Progenitor cell of endocrine pancreas (in vitro differentiated cells): Measurements from ENCODE around the gene CTDNEP1. TPM values are rescaled to one million over a fixed set of nuclear protein-coding genes. Genes with fewer than 3 reads are reported as not detected.
A peak's percentile ranks its signal among the peaks of the same experiment; 100 is the strongest.

ENCODE experiments used
- DNase-seq: peaks from one replicate; pipeline ENCODE4 v3.0.0; 2021; ENCODE audit warnings: low spot score; ENCODE audit not compliant: unreplicated experiment
- H3K27ac Mint-ChIP-seq: 2 replicates; pipeline ENCODE4 v1.8.0; 2021; ENCODE audit warnings: mild to moderate bottlenecking, moderate library complexity, mixed read lengths
- H3K27me3 Mint-ChIP-seq: 2 replicates; pipeline ENCODE4 v1.8.0; 2021; ENCODE audit warnings: mixed read lengths
- H3K36me3 Mint-ChIP-seq: 2 replicates; pipeline ENCODE4 v1.8.0; 2022; ENCODE audit warnings: mixed read lengths; ENCODE audit not compliant: insufficient read depth
- H3K4me1 Mint-ChIP-seq: 2 replicates; pipeline ENCODE4 v1.8.0; 2021; ENCODE audit warnings: low read depth, mixed read lengths
- H3K4me3 Mint-ChIP-seq: 2 replicates; pipeline ENCODE4 v1.8.0; 2021; ENCODE audit warnings: low read depth, mild to moderate bottlenecking, moderate library complexity, mixed read lengths
- H3K9me3 Mint-ChIP-seq: 2 replicates; pipeline ENCODE4 v1.8.0; 2021; ENCODE audit warnings: low read depth, mixed read lengths
- total RNA-seq: library from RNA; stranded (reverse); gene quantifications from 2 replicates; pipeline ENCODE4 v1.2.1, GENCODE V29; 2021
- TF ChIP-seq, protein P1 (sequence below): fragments of 200-600 bp; sonication (generic); IDR thresholded peaks from one replicate; pipeline ENCODE4 v1.5.0; 2021; ENCODE audit warnings: antibody characterized with exemption, mild to moderate bottlenecking; ENCODE audit not compliant: unreplicated experiment

Gene CTDNEP1
- total RNA-seq, 1 donor from 2014 or later: 137 TPM

DNA sequence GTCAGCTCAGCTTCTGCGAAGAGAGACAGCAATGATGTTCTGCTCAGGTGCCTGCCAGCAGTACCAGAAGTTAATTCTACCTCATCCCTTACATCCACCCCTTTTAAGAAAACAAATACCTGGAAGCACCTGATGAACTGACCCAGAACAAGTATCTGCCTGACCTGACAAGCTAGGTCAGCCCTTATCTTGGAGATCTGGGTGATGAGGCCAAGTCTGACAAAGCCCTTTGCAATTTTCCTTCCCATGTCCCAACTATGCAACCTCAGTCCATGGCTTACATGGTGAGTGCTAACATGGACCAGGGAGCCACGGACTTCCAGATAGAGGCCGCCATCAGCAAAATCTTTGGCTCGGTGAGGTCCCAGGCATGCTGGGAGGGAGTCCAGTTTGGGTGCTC lies 28.2 kb downstream of the CTDNEP1 start:
- H3K36me3 Mint-ChIP-seq: peaks cover 10% of the 10 kb centered on the region
- H3K4me3 Mint-ChIP-seq: no peak overlapping the region
- H3K27ac Mint-ChIP-seq: peak overlapping the region; percentile 87
- TF ChIP-seq, protein P1, sequence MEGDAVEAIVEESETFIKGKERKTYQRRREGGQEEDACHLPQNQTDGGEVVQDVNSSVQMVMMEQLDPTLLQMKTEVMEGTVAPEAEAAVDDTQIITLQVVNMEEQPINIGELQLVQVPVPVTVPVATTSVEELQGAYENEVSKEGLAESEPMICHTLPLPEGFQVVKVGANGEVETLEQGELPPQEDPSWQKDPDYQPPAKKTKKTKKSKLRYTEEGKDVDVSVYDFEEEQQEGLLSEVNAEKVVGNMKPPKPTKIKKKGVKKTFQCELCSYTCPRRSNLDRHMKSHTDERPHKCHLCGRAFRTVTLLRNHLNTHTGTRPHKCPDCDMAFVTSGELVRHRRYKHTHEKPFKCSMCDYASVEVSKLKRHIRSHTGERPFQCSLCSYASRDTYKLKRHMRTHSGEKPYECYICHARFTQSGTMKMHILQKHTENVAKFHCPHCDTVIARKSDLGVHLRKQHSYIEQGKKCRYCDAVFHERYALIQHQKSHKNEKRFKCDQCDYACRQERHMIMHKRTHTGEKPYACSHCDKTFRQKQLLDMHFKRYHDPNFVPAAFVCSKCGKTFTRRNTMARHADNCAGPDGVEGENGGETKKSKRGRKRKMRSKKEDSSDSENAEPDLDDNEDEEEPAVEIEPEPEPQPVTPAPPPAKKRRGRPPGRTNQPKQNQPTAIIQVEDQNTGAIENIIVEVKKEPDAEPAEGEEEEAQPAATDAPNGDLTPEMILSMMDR: no peak
- peaks cover 15% of the 10 kb centered on the region for H3K4me1 Mint-ChIP-seq
- H3K27me3 Mint-ChIP-seq: no peaks in the 10 kb centered on the region
- H3K9me3 Mint-ChIP-seq: no peaks in the 10 kb centered on the region
- no peak for DNase-seq

DNA sequence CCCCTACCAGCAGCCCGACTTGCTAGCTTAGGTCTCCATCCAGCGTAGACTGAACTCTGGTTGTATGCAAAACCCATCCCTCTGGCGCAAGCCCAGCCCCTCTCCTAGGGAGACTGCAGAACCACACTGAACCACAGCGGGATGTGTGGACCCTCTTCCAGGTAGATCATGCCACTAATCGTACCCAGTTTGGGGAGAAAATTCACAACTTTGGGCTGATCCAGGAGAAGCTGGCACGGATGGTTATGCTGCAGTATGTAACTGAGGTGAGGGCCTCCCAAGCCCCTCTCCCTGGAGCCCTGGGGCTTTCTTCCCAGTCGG lies 28.6 kb downstream of the CTDNEP1 start:
- TF ChIP-seq, protein P1: no peak
- Mint-ChIP-seq H3K9me3 (no peaks in the 10 kb centered on the region), H3K36me3 (peaks cover 7% of the 10 kb centered on the region), H3K4me3 (no peak overlapping the region), H3K27me3 (no peaks in the 10 kb centered on the region), H3K4me1 (peaks cover 15% of the 10 kb centered on the region), H3K27ac (peak overlapping the region; percentile 87)
- DNase-seq: no peak

DNA sequence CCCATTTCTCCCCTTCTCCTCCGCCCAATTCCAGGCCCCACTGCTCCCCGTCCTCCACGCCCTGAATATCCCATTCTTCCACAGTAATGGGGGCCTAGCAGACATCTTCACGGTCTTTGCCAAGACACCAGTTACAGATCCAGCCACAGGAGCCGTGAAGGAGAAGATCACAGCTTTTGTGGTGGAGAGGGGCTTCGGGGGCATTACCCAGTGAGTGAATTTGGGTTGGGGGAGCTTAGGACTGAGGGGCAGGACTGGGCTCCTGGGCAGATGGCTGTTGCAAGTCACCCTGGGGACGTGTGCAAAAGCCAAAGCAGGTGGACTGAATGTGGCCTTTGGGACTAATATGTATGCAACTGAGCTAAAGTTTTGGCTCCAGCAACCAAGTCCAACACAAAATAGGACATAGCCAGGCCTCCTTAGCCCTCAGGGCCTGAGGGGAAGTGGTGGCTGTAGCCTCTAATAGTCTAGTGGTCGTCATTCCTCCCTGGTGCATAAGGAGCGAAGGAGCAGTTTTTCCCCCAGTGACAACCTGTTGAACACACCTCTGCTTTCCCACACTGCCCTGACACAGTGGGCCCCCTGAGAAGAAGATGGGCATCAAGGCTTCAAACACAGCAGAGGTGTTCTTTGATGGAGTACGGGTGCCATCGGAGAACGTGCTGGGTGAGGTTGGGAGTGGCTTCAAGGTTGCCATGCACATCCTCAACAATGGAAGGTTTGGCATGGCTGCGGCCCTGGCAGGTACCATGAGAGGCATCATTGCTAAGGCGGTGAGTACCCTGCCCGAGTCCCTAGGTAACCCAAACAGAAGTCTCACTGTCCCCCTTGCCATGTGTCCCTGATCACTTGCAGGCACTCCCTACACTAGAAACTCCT lies 29.2 kb downstream of the CTDNEP1 start:
- Mint-ChIP-seq H3K27ac (peak overlapping the region; percentile 64), H3K4me1 (peaks cover 19% of the 10 kb centered on the region), H3K4me3 (peak overlapping the region; percentile 23), H3K9me3 (no peaks in the 10 kb centered on the region), H3K36me3 (peaks cover 6% of the 10 kb centered on the region), H3K27me3 (no peaks in the 10 kb centered on the region)
- TF ChIP-seq, protein P1: no peak
- DNase-seq: no peak

DNA sequence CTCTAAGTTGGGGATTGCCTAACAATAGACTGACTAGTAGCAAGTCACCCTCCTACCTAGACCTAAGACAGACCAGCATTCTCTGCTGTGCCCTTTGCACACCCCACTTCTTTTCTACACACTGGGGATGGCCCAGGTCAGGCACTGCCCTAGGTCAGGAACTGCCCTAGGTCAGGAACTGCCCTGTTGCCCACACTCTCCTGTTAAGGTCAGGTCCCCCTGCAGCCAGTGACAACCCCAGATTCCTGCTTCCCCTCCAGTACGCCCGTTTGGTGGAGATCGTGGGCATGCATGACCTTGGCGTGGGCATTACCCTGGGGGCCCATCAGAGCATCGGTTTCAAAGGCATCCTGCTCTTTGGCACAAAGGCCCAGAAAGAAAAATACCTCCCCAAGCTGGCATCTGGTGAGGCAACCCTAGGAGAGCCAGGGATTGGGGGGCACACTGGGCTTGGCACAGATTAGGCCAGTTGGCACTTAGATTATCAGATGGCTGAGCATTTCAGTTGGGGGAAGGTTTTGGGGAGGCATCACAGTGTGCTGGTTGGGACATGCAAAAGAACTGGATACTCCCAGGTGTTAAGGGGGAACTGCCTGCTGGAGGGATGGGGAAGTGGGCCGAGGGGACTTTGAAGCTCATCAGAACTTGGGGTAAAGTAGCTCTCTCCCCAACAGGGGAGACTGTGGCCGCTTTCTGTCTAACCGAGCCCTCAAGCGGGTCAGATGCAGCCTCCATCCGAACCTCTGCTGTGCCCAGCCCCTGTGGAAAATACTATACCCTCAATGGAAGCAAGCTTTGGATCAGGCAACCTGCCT lies 30.0 kb downstream of the CTDNEP1 start:
- Mint-ChIP-seq H3K4me1 (peaks cover 23% of the 10 kb centered on the region), H3K36me3 (peaks cover 6% of the 10 kb centered on the region), H3K9me3 (no peaks in the 10 kb centered on the region), H3K27me3 (no peaks in the 10 kb centered on the region), H3K27ac (peak overlapping the region; percentile 97), H3K4me3 (peak overlapping the region; percentile 91)
- no peak for DNase-seq
- TF ChIP-seq, protein P1: no peak

DNA sequence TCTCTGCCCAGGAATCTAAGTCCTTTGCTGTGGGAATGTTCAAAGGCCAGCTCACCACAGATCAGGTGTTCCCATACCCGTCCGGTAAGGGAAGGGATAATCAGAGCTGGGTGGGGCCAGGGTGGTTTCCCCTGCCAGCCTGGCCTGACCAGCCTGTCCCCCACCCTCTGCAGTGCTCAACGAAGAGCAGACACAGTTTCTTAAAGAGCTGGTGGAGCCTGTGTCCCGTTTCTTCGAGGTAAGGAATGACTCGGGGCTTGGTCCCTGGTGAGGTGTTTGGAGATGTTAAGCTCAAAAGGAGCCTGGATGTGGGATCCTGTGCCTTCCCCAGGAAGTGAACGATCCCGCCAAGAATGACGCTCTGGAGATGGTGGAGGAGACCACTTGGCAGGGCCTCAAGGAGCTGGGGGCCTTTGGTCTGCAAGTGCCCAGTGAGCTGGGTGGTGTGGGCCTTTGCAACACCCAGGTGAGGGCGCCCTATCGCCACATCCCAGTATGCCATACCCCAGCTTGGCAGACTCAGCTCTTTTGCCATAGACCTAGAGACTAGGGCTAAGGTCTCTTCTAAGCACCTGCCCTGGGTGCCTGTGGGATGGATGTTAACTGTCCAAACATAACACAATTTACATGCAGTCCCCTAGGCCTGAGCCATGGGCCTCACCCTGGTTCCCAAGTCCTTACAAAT lies 30.8 kb downstream of the CTDNEP1 start:
- Mint-ChIP-seq H3K36me3 (peaks cover 6% of the 10 kb centered on the region), H3K4me1 (peaks cover 30% of the 10 kb centered on the region), H3K9me3 (no peaks in the 10 kb centered on the region), H3K27me3 (no peaks in the 10 kb centered on the region), H3K4me3 (peak overlapping the region; percentile 91), H3K27ac (peak overlapping the region; percentile 97)
- TF ChIP-seq, protein P1: peak; percentile 48
- no peak for DNase-seq
